Measurements from ENCODE around the gene IGFBP1. TPM values are rescaled to one million over a fixed set of nuclear protein-coding genes. Genes with fewer than 3 reads are reported as not detected.

The IGFBP1 gene
- polyA plus RNA-seq, 1 of the 3 experiments (the other 2 are of a cell fraction): not detected

GRCh38 chr7:45882465-45882810 lies 5.8 kb upstream of the IGFBP1 start:
- no peak overlapping the region for H3K4me3 ChIP-seq (ENCODE audit: low read depth in 2 of 2, low read length in 1 of 2)
- no peak overlapping the region for H3K27ac ChIP-seq (ENCODE audit: low read depth in 2 of 2, low read length in 1 of 2)
- H3K27me3 ChIP-seq (ENCODE audit: insufficient read depth): no peaks in the 10 kb centered on the region
- WGBS (ENCODE audit: low lambda C conversion rate): 71% methylated on average over 5 of the region's 5 CpGs
- no peaks in the 10 kb centered on the region for H3F3A ChIP-seq (replicated peaks; ENCODE audit: insufficient read depth)
- no peaks in the 10 kb centered on the region for H3K36me3 ChIP-seq (replicated peaks in 1 of 2; ENCODE audit: control insufficient read depth in 1 of 2, insufficient read depth in 2 of 2, low read length in 1 of 2)
- no peak for TF ChIP-seq ELF1 (IDR thresholded peaks at IDR 0.05)
- TF ChIP-seq CTCF (IDR thresholded peaks at IDR 0.05): no peak
- TF ChIP-seq JUND (IDR thresholded peaks at IDR 0.05): no peak
- no peak for TF ChIP-seq NRF1 (IDR thresholded peaks at IDR 0.05; ENCODE audit: low read depth, low read length)
- no peak for TF ChIP-seq MEF2A (IDR thresholded peaks at IDR 0.05; ENCODE audit: borderline replicate concordance, low read depth)
- TF ChIP-seq RFX5 (IDR thresholded peaks at IDR 0.05; ENCODE audit: low read length): no peak
- no peak for TF ChIP-seq REST (IDR thresholded peaks at IDR 0.05; ENCODE audit: low read depth, low read length)
- ChIA-PET CTCF (interaction anchor here (1.1 to 1.4 kb wide), 3 partner anchors 8 to 41 kb away, joined by 3 to 6 read pairs (median 6); no protein-coding TSS in a partner anchor), POLR2A (no interaction called here)
- DNase-seq: no peak
- no peak overlapping the region for H3K9ac ChIP-seq
- no peaks in the 10 kb centered on the region for H3K4me1 ChIP-seq (ENCODE audit: control insufficient read depth in 1 of 2, insufficient read depth in 2 of 2, low read depth in 1 of 2, low read length in 1 of 2)
- no peak overlapping the region for H2AFZ ChIP-seq (ENCODE audit: low read depth)
- no peaks in the 10 kb centered on the region for H3K9me3 ChIP-seq
- H3K9me2 ChIP-seq: no peaks in the 10 kb centered on the region
- H3K79me2 ChIP-seq (ENCODE audit: insufficient read depth): no peaks in the 10 kb centered on the region
- H4K20me1 ChIP-seq (ENCODE audit: insufficient read depth): no peaks in the 10 kb centered on the region
- H3K4me2 ChIP-seq: no peak overlapping the region

GRCh38 chr7:45884136-45884535 lies 4.2 kb upstream of the IGFBP1 start:
- H3K9me3 ChIP-seq: no peaks in the 10 kb centered on the region
- H3F3A ChIP-seq (replicated peaks; ENCODE audit: insufficient read depth): no peaks in the 10 kb centered on the region
- no peak for DNase-seq
- H3K4me2 ChIP-seq: no peak overlapping the region
- no peak overlapping the region for H3K4me3 ChIP-seq (ENCODE audit: low read depth in 2 of 2, low read length in 1 of 2)
- POLR2A ChIA-PET: no interaction called here
- H3K36me3 ChIP-seq (replicated peaks in 1 of 2; ENCODE audit: control insufficient read depth in 1 of 2, insufficient read depth in 2 of 2, low read length in 1 of 2): no peaks in the 10 kb centered on the region
- H2AFZ ChIP-seq (ENCODE audit: low read depth): no peak overlapping the region
- no peaks in the 10 kb centered on the region for H4K20me1 ChIP-seq (ENCODE audit: insufficient read depth)
- H3K27ac ChIP-seq (ENCODE audit: low read depth in 2 of 2, low read length in 1 of 2): no peak overlapping the region
- H3K79me2 ChIP-seq (ENCODE audit: insufficient read depth): no peaks in the 10 kb centered on the region
- WGBS (ENCODE audit: low lambda C conversion rate): 80% methylated on average over 4 of the region's 4 CpGs
- H3K9me2 ChIP-seq: no peaks in the 10 kb centered on the region
- CTCF ChIA-PET: interaction anchor here (1.2 to 1.8 kb wide), 2 partner anchors 37 to 39 kb away, joined by 4 to 5 read pairs; no protein-coding TSS in a partner anchor
- H3K27me3 ChIP-seq (ENCODE audit: insufficient read depth): peaks cover 7% of the 10 kb centered on the region; the same call in 1 of the 2 replicates
- peaks cover 0 to 8% of the 10 kb centered on the region in 2 experiments; a peak in 1 of 4 replicates for H3K4me1 ChIP-seq (ENCODE audit: control insufficient read depth in 1 of 2, insufficient read depth in 2 of 2, low read depth in 1 of 2, low read length in 1 of 2)
- no peak overlapping the region for H3K9ac ChIP-seq
- TF ChIP-seq CHD2 (IDR thresholded peaks at IDR 0.05; ENCODE audit: low read length, partially characterized antibody) (no peak), MXI1 (IDR thresholded peaks at IDR 0.05; ENCODE audit: low read depth, low read length) (no peak), GABPA (IDR thresholded peaks at IDR 0.05; ENCODE audit: low read depth) (no peak), EZH2phosphoT487 (IDR thresholded peaks at IDR 0.05; ENCODE audit: borderline replicate concordance, low read depth) (no peak), REST (IDR thresholded peaks at IDR 0.05; ENCODE audit: low read depth, low read length) (no peak), SMC3 (IDR thresholded peaks at IDR 0.05; ENCODE audit: low read depth, low read length) (no peak), MAX (IDR thresholded peaks at IDR 0.05; ENCODE audit: low read depth) (no peak), CTCF (IDR thresholded peaks at IDR 0.05) (no peak), USF2 (IDR thresholded peaks at IDR 0.05; ENCODE audit: borderline replicate concordance, low read depth, low read length) (no peak)
